IPS DF 6.9 (cell line): ENCODE measurements around the gene SVIL.

Source experiments
- DNase-seq: peaks from one replicate; pipeline ENCODE4 v3.0.0-alpha.2; 2013; ENCODE audit warnings: low read depth, low spot score
- H3K27ac ChIP-seq: one replicate; pipeline ENCODE4 v1.5.1; 2013; ENCODE audit warnings: low read length, control low read depth
- H3K27me3 ChIP-seq: 2 replicates; pipeline ENCODE4 v1.6.1; 2013; ENCODE audit warnings: mild to moderate bottlenecking, low read length; ENCODE audit not compliant: control insufficient read depth, insufficient read depth
- H3K36me3 ChIP-seq: 2 replicates; pipeline ENCODE4 v1.6.1; 2013; ENCODE audit warnings: low read length; ENCODE audit not compliant: control insufficient read depth, insufficient read depth
- H3K4me1 ChIP-seq: 2 replicates; pipeline ENCODE4 v1.6.1; 2013; ENCODE audit warnings: low read length; ENCODE audit not compliant: control insufficient read depth, insufficient read depth
- H3K4me3 ChIP-seq: 2 replicates; pipeline ENCODE4 v1.5.1; 2013; ENCODE audit warnings: mild to moderate bottlenecking, low read length
- H3K9me3 ChIP-seq: 2 replicates; pipeline ENCODE4 v1.6.1; 2013; ENCODE audit warnings: low read length, inconsistent platforms; ENCODE audit not compliant: control insufficient read depth, insufficient read depth
- WGBS: extraction: QIAGEN DNeasy Blood & Tissue Kit; methylation state at CpG from one replicate; pipeline ENCODE4 v1.1.7; 2013; ENCODE audit warnings: mixed read lengths, missing lambda C conversion rate; ENCODE audit not compliant: insufficient read length, insufficient coverage; 5-methylcytosine and 5-hydroxymethylcytosine counted together

The SVIL gene, protein sequence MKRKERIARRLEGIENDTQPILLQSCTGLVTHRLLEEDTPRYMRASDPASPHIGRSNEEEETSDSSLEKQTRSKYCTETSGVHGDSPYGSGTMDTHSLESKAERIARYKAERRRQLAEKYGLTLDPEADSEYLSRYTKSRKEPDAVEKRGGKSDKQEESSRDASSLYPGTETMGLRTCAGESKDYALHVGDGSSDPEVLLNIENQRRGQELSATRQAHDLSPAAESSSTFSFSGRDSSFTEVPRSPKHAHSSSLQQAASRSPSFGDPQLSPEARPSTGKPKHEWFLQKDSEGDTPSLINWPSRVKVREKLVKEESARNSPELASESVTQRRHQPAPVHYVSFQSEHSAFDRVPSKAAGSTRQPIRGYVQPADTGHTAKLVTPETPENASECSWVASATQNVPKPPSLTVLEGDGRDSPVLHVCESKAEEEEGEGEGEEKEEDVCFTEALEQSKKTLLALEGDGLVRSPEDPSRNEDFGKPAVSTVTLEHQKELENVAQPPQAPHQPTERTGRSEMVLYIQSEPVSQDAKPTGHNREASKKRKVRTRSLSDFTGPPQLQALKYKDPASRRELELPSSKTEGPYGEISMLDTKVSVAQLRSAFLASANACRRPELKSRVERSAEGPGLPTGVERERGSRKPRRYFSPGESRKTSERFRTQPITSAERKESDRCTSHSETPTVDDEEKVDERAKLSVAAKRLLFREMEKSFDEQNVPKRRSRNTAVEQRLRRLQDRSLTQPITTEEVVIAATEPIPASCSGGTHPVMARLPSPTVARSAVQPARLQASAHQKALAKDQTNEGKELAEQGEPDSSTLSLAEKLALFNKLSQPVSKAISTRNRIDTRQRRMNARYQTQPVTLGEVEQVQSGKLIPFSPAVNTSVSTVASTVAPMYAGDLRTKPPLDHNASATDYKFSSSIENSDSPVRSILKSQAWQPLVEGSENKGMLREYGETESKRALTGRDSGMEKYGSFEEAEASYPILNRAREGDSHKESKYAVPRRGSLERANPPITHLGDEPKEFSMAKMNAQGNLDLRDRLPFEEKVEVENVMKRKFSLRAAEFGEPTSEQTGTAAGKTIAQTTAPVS (N-terminal part only)

DNA sequence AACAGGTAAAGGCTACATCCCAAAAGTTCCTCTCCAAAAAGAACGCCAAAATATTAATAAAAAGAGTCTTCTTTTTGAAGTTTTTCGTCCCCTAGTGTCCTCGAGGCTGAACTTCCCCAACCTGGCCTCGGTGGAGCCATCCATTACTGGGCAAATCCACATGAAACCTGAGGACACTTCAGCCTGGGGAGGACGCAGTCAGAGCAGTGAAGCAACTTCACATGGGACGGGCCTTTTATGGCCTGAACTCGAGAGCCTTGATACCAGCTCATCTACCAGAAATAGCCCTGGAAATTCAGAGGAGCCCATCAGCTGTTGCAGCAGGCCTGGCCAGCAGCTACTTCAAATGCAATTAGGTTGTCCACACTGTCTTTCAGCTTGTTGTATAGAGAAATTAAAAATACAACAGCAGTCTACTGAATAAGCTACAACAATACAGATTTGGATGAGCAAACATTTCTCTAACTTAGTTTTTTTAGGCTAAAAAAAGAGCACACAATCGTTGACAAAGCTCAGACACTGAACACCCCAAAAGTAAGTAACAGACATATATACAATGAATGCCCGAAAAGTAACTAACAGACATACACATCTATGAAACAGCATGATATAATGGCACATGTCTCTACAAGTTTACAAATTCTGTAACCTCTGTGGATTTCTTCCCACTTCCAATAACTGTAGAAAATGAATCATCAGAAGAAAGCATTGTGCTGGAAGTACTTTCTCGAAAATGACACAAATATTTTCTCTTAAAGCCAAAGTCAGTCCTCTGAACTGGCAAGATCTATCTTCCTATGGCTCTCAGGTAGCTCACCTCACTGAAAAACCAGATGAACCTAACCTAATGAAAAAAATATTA is at the start of gene SVIL:
TSS of gene SVIL (minus strand) at position 208 of the 862 bp plus-strand sequence. CDS start 79,913 bp downstream, outside the sequence.
- H3K27me3 ChIP-seq, result no peaks in the 10 kb centered on the region
- H3K27ac ChIP-seq, result no peak within 1 kb of the TSS
- H3K4me1 ChIP-seq, result 0 out of 2 replicates have a peak, but pooled peaks cover 2% of the 10 kb centered on the region
- no peaks in the 10 kb centered on the region for H3K36me3 ChIP-seq
- no CpG with 5 or more reads among the region's 10 CpGs for WGBS
- no peak within 1 kb of the TSS for H3K4me3 ChIP-seq
- H3K9me3 ChIP-seq, result no peaks in the 10 kb centered on the region
- DNase-seq, result no peak

GRCh38 chr10:29681676-29682448 is 47.1 kb upstream of the SVIL start:
- H3K4me1 ChIP-seq, result no peaks in the 10 kb centered on the region; the same call in 1 of the 2 replicates

DNA sequence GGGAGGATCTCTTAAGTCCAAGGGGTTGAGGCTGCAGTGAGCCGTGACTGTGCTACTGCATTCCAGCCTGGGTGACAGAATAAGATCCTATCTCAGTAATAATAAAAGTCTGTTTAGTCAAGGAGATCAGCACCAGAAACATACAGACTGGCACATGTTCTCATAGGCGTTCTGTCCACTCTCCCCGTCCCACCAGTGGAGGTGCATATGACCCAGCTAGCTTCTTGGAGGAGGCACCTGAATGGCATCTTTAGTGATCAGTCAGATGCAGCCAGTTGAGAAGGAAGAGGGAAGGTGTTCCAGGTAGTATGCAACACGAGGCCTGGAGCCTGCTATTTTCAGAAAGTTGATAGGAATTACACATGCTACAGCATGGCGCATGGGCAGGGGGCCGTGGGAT is 45.3 kb upstream of the SVIL start:
- WGBS, result no CpG with 5 or more reads among the region's 6 CpGs
- Histone ChIP-seq H3K27ac (no peak overlapping the region), H3K9me3 (no peaks in the 10 kb centered on the region; the same call in 1 of the 2 replicates), H3K36me3 (0 out of 2 replicates have a peak, but pooled peaks cover 2% of the 10 kb centered on the region), H3K4me1 (no peaks in the 10 kb centered on the region), H3K4me3 (no peak overlapping the region), H3K27me3 (no peaks in the 10 kb centered on the region)
- DNase-seq, result no peak

More at GRCh38 chr10:29681676-29682448, 47.1 kb upstream of the SVIL start:
- Histone ChIP-seq H3K27me3 (no peaks in the 10 kb centered on the region), H3K9me3 (no peaks in the 10 kb centered on the region; the same call in 1 of the 2 replicates), H3K36me3 (0 out of 2 replicates have a peak, but pooled peaks cover 2% of the 10 kb centered on the region), H3K4me3 (no peak overlapping the region), H3K27ac (no peak overlapping the region)
- no CpG with 5 or more reads among the region's 9 CpGs for WGBS
- DNase-seq, result no peak

- no peaks in the 10 kb centered on the region for H3K27me3 ChIP-seq
- H3K4me1 ChIP-seq, result no peaks in the 10 kb centered on the region
- 0 out of 2 replicates have a peak, but pooled peaks cover 2% of the 10 kb centered on the region for H3K36me3 ChIP-seq
- H3K9me3 ChIP-seq, result no peaks in the 10 kb centered on the region; the same call in 1 of the 2 replicates
- no CpG with 5 or more reads among the region's 4 CpGs for WGBS
- DNase-seq, result no peak
- no peak overlapping the region for H3K27ac ChIP-seq
- no peak overlapping the region for H3K4me3 ChIP-seq
Measured at GRCh38 chr10:29676732-29677131, 42.0 kb upstream of the SVIL start.

GRCh38 chr10:29675984-29676383 is 41.2 kb upstream of the SVIL start:
- WGBS, result no CpG with 5 or more reads among the region's 1 CpG
- H3K4me1 ChIP-seq, result no peaks in the 10 kb centered on the region
- H3K27me3 ChIP-seq, result no peaks in the 10 kb centered on the region
- no peak for DNase-seq
- no peaks in the 10 kb centered on the region; the same call in 1 of the 2 replicates for H3K9me3 ChIP-seq
- no peak overlapping the region for H3K27ac ChIP-seq
- H3K4me3 ChIP-seq, result no peak overlapping the region
- H3K36me3 ChIP-seq, result 0 out of 2 replicates have a peak, but pooled peaks cover 2% of the 10 kb centered on the region

DNA sequence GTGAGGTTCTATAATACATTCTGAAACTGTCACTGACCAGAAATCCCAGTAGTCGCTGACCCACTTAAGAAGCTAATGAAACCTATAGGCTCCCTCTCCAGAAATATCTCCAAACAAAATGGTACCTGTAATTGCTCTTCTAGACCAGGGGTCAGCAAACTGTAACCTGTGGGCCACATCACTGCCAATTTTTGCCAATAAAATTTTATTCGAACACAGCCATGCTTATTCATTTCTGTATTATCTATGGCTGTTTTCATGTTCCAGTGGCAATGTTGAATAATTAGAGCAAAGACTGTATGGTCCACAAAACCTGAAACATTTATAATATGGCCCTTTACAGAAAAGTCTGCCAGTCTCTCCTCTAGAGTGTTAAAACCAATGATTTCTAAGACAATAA is 37.2 kb upstream of the SVIL start:
- no peak overlapping the region for H3K4me3 ChIP-seq
- no CpG with 5 or more reads among the region's 2 CpGs for WGBS
- H3K4me1 ChIP-seq, result peaks cover 1% of the 10 kb centered on the region; the same call in 1 of the 2 replicates
- no peak for DNase-seq
- no peak overlapping the region for H3K27ac ChIP-seq
- no peaks in the 10 kb centered on the region for H3K27me3 ChIP-seq
- H3K36me3 ChIP-seq, result no peaks in the 10 kb centered on the region
- no peaks in the 10 kb centered on the region for H3K9me3 ChIP-seq

DNA sequence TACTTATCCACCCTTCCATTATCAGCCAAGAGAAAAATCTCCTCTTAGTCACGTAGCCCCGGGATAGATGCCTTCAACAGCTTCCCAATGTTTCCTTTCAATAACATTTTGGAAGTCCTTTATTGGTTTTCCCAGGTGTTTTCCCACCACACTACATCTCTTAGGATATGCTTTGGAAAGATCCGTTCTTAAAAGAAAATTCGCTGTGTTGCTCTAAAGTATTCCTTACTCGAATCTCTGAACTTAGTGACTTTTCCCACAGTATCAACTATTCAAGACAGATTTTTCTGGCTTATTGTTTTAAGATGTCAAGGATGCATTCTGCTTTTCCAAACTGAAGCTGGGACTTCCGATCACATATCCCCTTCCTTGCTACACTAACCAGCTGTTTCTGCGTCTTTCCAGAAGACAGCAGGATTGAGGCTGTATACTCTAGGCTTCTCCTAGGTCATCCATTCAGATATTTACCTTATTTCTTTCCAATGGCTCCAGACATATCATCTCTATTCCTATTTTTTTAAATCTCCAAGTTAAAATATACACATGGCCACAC is 36.5 kb upstream of the SVIL start:
- no peak overlapping the region for H3K27ac ChIP-seq
- no CpG with 5 or more reads among the region's 7 CpGs for WGBS

GRCh38 chr10:29670761-29671160 is 36.0 kb upstream of the SVIL start:
- no peak for DNase-seq
- WGBS, result no CpG with 5 or more reads among the region's 4 CpGs
- Histone ChIP-seq H3K27me3 (no peaks in the 10 kb centered on the region), H3K36me3 (no peaks in the 10 kb centered on the region), H3K27ac (no peak overlapping the region), H3K4me1 (peaks cover 4% of the 10 kb centered on the region; the same call in 1 of the 2 replicates), H3K4me3 (no peak overlapping the region), H3K9me3 (no peaks in the 10 kb centered on the region)

More for the DNA sequence above, 36.5 kb upstream of the SVIL start:
- no peaks in the 10 kb centered on the region for H3K36me3 ChIP-seq
- DNase-seq, result no peak
- no peaks in the 10 kb centered on the region for H3K27me3 ChIP-seq
- peaks cover 3% of the 10 kb centered on the region; the same call in 1 of the 2 replicates for H3K4me1 ChIP-seq
- no peak overlapping the region for H3K4me3 ChIP-seq
- no peaks in the 10 kb centered on the region for H3K9me3 ChIP-seq

- DNase-seq, result no peak
- H3K4me1 ChIP-seq, result peaks cover 4% of the 10 kb centered on the region; the same call in 1 of the 2 replicates
- H3K4me3 ChIP-seq, result no peak overlapping the region
- H3K36me3 ChIP-seq, result no peaks in the 10 kb centered on the region
- H3K9me3 ChIP-seq, result no peaks in the 10 kb centered on the region
- no CpG with 5 or more reads among the region's 3 CpGs for WGBS
- H3K27ac ChIP-seq, result no peak overlapping the region
- H3K27me3 ChIP-seq, result no peaks in the 10 kb centered on the region
Measured at GRCh38 chr10:29669149-29669548, 34.4 kb upstream of the SVIL start.
